Peyer's patch (tissue), 4 donors: ENCODE measurements around the gene SLC28A3. TPM values are rescaled to one million over a fixed set of nuclear protein-coding genes. Genes with fewer than 3 reads are reported as not detected.

Experiments used
- DNase-seq, 3 donors: peaks; one replicate each; pipeline ENCODE4 v3.0.0-alpha.2; 2017 to 2019
- H3K27ac ChIP-seq, 4 donors: fragments of 200-600 bp; sonication (generic); one replicate each; pipeline ENCODE4 v1.5.1; 2016 to 2019
- H3K27me3 ChIP-seq, 2 donors: fragments of 200-600 bp; sonication (generic); one replicate each; pipeline ENCODE4 v1.5.1; 2019
- H3K36me3 ChIP-seq, 3 donors: fragments of 200-600 bp; sonication (generic); one replicate each; pipeline ENCODE4 v1.5.1; 2016 to 2019
- H3K4me1 ChIP-seq, 4 donors: fragments of 200-600 bp; sonication (generic); one replicate each; pipeline ENCODE4 v1.5.1; 2016 to 2019
- H3K4me3 ChIP-seq, 4 donors: fragments of 200-600 bp; sonication (generic); 1 replicate in 3 of 4; 2 replicates in 1 of 4; pipeline ENCODE4 v1.5.1; 2016 to 2019; ENCODE audit warnings: mild to moderate bottlenecking in 1 of 4
- H3K9me3 ChIP-seq, 4 donors: fragments of 200-600 bp; sonication (generic); one replicate each; pipeline ENCODE4 v1.5.1; 2016 to 2019; ENCODE audit warnings: mild to moderate bottlenecking in 1 of 4
- CTCF ChIP-seq, 6 experiments: fragments of 450-650 bp in 4 of 6; fragments of 200-600 bp in 2 of 6; sonication (generic) in 1 of 6; IDR thresholded peaks; one replicate each; pipeline ENCODE4 v1.5.1; 2017 to 2019; ENCODE audit warnings: antibody characterized with exemption in 6 of 6, mild to moderate bottlenecking in 3 of 6, moderate library complexity in 1 of 6
- POLR2A ChIP-seq, 2 donors: fragments of 450-650 bp; IDR thresholded peaks; one replicate each; pipeline ENCODE4 v1.5.1; 2017; ENCODE audit warnings: antibody characterized with exemption in 2 of 2, mild to moderate bottlenecking in 2 of 2, moderate library complexity in 2 of 2
- total RNA-seq, 4 donors: library from RNA; depleted of rRNA; stranded (reverse); fragments of >200 nt; gene quantifications; one replicate each; pipeline ENCODE4 v1.1.0, GENCODE V29; 2016

SLC28A3 gene
- total RNA-seq, 4 donors from 2014 or later: 5.0 to 22.3 (median 7.4) TPM

- Histone ChIP-seq H3K27me3 (no peaks in the 10 kb centered on the region), H3K4me1 (no peaks in the 10 kb centered on the region), H3K27ac (no peak overlapping the region), H3K9me3 (no peaks in the 10 kb centered on the region), H3K36me3 (no peaks in the 10 kb centered on the region), H3K4me3 (no peak overlapping the region)
- TF ChIP-seq POLR2A (IDR thresholded peaks at IDR 0.05): no peak
- TF ChIP-seq CTCF (IDR thresholded peaks at IDR 0.05): no peak
- DNase-seq: no peak
Measured at GRCh38 chr9:84361645-84362044, 21.1 kb upstream of the SLC28A3 start.

GRCh38 chr9:84357275-84357674 is 16.7 kb upstream of the SLC28A3 start:
- Histone ChIP-seq H3K27ac (no peak overlapping the region), H3K27me3 (no peaks in the 10 kb centered on the region), H3K4me3 (no peak overlapping the region), H3K36me3 (no peaks in the 10 kb centered on the region), H3K4me1 (no peaks in the 10 kb centered on the region), H3K9me3 (no peaks in the 10 kb centered on the region)
- DNase-seq: no peak
- TF ChIP-seq POLR2A (IDR thresholded peaks at IDR 0.05) (no peak), CTCF (IDR thresholded peaks at IDR 0.05) (no peak)

- Histone ChIP-seq H3K27me3 (no peaks in the 10 kb centered on the region), H3K9me3 (no peaks in the 10 kb centered on the region), H3K4me3 (no peak overlapping the region), H3K4me1 (no peaks in the 10 kb centered on the region), H3K36me3 (no peaks in the 10 kb centered on the region), H3K27ac (no peak overlapping the region)
- no peak for DNase-seq
- TF ChIP-seq POLR2A (IDR thresholded peaks at IDR 0.05): no peak
- no peak for TF ChIP-seq CTCF (IDR thresholded peaks at IDR 0.05)
Measured at GRCh38 chr9:84354035-84354434, 13.5 kb upstream of the SLC28A3 start.

GRCh38 chr9:84349671-84350070 is 9.1 kb upstream of the SLC28A3 start:
- TF ChIP-seq POLR2A (IDR thresholded peaks at IDR 0.05) (no peak), CTCF (IDR thresholded peaks at IDR 0.05) (no peak)
- H3K4me3 ChIP-seq: no peak overlapping the region
- H3K36me3 ChIP-seq: no peaks in the 10 kb centered on the region
- no peak for DNase-seq
- no peaks in the 10 kb centered on the region for H3K4me1 ChIP-seq
- H3K9me3 ChIP-seq: no peaks in the 10 kb centered on the region
- no peak overlapping the region for H3K27ac ChIP-seq
- H3K27me3 ChIP-seq: no peaks in the 10 kb centered on the region

- H3K27me3 ChIP-seq: no peaks in the 10 kb centered on the region
- no peak for DNase-seq
- H3K36me3 ChIP-seq: no peaks in the 10 kb centered on the region
- H3K9me3 ChIP-seq: no peaks in the 10 kb centered on the region
- H3K4me1 ChIP-seq: peaks cover 0 to 14% (median 0%) of the 10 kb centered on the region in 4 donors
- no peak overlapping the region for H3K4me3 ChIP-seq
- no peak overlapping the region for H3K27ac ChIP-seq
- TF ChIP-seq CTCF (IDR thresholded peaks at IDR 0.05) (no peak), POLR2A (IDR thresholded peaks at IDR 0.05) (no peak)
Measured at GRCh38 chr9:84343111-84343521, 2.6 kb upstream of the SLC28A3 start.

- Histone ChIP-seq H3K4me1 (peaks cover 0 to 14% (median 0%) of the 10 kb centered on the region in 4 donors), H3K27ac (no peak overlapping the region), H3K9me3 (no peaks in the 10 kb centered on the region), H3K27me3 (no peaks in the 10 kb centered on the region), H3K4me3 (peak overlapping the region in 2 of 4 donors; percentile 24 to 29), H3K36me3 (no peaks in the 10 kb centered on the region)
- no peak for DNase-seq
- no peak for TF ChIP-seq POLR2A (IDR thresholded peaks at IDR 0.05)
- TF ChIP-seq CTCF (IDR thresholded peaks at IDR 0.05): no peak
Measured at GRCh38 chr9:84339962-84340361, 596 bp downstream of the SLC28A3 start.
